ENCODE measurements around the gene SLC35F5.
"Not testable (repeated sequence)": the region's sequence is repeated elsewhere in the genome, so short reads cannot be mapped to it uniquely, and the experiment has no call there.

The SLC35F5 gene

GRCh38 chr2:113692698-113693428 is 63.6 kb downstream of the SLC35F5 start:
- peak; percentile 13 to 56 (median 43) for DNase-seq

GRCh38 chr2:113690871-113691270 is 65.6 kb downstream of the SLC35F5 start:
- DNase-seq, result peak; percentile 45 to 60 (median 48)

- no peak for DNase-seq
Measured at GRCh38 chr2:113686537-113686936, 69.9 kb downstream of the SLC35F5 start.

GRCh38 chr2:113685471-113685870 is 71.0 kb downstream of the SLC35F5 start:
- DNase-seq, result no peak

GRCh38 chr2:113679457-113679856 is 77.0 kb downstream of the SLC35F5 start:
- no peak for DNase-seq

- DNase-seq, result no peak
Measured at GRCh38 chr2:113677330-113677729, 79.1 kb downstream of the SLC35F5 start.

- no peak for DNase-seq
Measured at GRCh38 chr2:113676623-113677266, 79.7 kb downstream of the SLC35F5 start.

- DNase-seq, result no peak
Measured at GRCh38 chr2:113675875-113676274, 80.6 kb downstream of the SLC35F5 start.

- DNase-seq, result peak; percentile 21 to 58 (median 50)
Measured at GRCh38 chr2:113672326-113672932, 84.0 kb downstream of the SLC35F5 start.

GRCh38 chr2:113669013-113669412 is 87.4 kb downstream of the SLC35F5 start:
- not testable (repeated sequence) for DNase-seq

- DNase-seq, result not testable (repeated sequence)
Measured at GRCh38 chr2:113664761-113665533, 91.5 kb downstream of the SLC35F5 start.

- DNase-seq, result not testable (repeated sequence)
Measured at GRCh38 chr2:113663285-113664060, 93.0 kb downstream of the SLC35F5 start.

Measured in suppressor macrophage treated with lipopolysaccharide for 1 hour (primary cell).